ENCODE data around the gene SMIM9. TPM values are rescaled to one million over a fixed set of nuclear protein-coding genes. Genes with fewer than 3 reads are reported as not detected.
A peak's percentile ranks its signal among the peaks of the same experiment; 100 is the strongest.

SMIM9 gene
- total and polyA plus RNA-seq, 9 of the 15 experiments (the other 6 are each of a cell fraction or from before 2014, with no cell fraction given) = 0.08 TPM; not detected in 8

DNA sequence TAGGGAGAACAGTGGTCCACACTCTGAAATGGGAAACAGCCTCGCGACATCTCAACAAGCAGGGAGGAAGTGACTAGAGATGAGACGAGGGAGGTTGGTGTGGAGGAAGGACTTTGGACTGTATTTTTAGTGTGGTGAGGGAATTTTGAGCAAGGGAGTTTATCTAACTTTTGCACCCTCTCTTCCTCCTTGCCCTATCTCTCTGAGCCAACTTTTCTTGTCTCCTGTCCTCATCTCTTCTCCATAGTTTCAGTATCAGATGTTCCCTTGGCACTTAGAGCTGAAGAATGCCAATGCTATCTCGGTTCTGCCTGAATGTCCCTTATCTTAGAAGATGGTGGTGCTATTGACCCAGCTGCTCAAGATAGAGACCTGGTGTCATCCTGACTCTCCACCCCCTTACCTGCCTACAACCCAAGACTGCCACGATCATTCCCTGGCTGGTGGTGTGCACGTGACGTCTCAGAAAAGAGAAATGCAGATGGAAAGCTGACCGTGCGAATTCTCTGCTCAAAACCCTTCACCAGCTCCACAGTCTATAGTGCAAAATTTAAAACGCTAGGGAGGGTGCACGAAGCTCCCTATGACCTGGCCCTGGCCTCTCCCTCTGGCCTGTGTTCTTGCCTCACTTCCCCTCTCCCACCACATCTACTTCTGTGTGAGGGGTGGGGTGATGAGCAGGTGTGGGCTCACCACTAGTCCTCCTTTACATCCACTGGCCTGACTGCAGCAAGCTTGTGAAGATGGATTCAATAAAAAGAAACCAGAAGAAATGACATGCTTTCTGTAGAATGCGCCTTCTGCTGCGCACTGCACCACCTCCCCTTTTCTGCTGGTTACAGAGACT is 50.1 kb downstream of the SMIM9 start (continued):
- TF ChIP-seq, protein P1, sequence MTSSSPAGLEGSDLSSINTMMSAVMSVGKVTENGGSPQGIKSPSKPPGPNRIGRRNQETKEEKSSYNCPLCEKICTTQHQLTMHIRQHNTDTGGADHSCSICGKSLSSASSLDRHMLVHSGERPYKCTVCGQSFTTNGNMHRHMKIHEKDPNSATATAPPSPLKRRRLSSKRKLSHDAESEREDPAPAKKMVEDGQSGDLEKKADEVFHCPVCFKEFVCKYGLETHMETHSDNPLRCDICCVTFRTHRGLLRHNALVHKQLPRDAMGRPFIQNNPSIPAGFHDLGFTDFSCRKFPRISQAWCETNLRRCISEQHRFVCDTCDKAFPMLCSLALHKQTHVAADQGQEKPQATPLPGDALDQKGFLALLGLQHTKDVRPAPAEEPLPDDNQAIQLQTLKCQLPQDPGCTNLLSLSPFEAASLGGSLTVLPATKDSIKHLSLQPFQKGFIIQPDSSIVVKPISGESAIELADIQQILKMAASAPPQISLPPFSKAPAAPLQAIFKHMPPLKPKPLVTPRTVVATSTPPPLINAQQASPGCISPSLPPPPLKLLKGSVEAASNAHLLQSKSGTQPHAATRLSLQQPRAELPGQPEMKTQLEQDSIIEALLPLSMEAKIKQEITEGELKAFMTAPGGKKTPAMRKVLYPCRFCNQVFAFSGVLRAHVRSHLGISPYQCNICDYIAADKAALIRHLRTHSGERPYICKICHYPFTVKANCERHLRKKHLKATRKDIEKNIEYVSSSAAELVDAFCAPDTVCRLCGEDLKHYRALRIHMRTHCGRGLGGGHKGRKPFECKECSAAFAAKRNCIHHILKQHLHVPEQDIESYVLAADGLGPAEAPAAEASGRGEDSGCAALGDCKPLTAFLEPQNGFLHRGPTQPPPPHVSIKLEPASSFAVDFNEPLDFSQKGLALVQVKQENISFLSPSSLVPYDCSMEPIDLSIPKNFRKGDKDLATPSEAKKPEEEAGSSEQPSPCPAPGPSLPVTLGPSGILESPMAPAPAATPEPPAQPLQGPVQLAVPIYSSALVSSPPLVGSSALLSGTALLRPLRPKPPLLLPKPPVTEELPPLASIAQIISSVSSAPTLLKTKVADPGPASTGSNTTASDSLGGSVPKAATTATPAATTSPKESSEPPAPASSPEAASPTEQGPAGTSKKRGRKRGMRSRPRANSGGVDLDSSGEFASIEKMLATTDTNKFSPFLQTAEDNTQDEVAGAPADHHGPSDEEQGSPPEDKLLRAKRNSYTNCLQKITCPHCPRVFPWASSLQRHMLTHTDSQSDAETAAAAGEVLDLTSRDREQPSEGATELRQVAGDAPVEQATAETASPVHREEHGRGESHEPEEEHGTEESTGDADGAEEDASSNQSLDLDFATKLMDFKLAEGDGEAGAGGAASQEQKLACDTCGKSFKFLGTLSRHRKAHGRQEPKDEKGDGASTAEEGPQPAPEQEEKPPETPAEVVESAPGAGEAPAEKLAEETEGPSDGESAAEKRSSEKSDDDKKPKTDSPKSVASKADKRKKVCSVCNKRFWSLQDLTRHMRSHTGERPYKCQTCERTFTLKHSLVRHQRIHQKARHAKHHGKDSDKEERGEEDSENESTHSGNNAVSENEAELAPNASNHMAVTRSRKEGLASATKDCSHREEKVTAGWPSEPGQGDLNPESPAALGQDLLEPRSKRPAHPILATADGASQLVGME (CRISPR knock-in tag; IDR thresholded peaks at IDR 0.05) = no peak; the same call in 1 of the 2 replicates
- TF ChIP-seq, protein P2, sequence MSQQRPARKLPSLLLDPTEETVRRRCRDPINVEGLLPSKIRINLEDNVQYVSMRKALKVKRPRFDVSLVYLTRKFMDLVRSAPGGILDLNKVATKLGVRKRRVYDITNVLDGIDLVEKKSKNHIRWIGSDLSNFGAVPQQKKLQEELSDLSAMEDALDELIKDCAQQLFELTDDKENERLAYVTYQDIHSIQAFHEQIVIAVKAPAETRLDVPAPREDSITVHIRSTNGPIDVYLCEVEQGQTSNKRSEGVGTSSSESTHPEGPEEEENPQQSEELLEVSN (IDR thresholded peaks at IDR 0.05; ENCODE audit: borderline replicate concordance in 1 of 2, extremely low read depth in 1 of 2, insufficient read depth in 1 of 2, insufficient read length in 1 of 2, low read depth in 1 of 2, low read length in 1 of 2, poor library complexity in 1 of 2, severe bottlenecking in 1 of 2) = no peak
- TF ChIP-seq, protein P3, sequence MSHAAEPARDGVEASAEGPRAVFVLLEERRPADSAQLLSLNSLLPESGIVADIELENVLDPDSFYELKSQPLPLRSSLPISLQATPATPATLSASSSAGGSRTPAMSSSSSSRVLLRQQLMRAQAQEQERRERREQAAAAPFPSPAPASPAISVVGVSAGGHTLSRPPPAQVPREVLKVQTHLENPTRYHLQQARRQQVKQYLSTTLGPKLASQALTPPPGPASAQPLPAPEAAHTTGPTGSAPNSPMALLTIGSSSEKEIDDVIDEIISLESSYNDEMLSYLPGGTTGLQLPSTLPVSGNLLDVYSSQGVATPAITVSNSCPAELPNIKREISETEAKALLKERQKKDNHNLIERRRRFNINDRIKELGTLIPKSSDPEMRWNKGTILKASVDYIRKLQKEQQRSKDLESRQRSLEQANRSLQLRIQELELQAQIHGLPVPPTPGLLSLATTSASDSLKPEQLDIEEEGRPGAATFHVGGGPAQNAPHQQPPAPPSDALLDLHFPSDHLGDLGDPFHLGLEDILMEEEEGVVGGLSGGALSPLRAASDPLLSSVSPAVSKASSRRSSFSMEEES (CRISPR knock-in tag; IDR thresholded peaks at IDR 0.05) = peak; percentile 42
- TF ChIP-seq FOXA3 (CRISPR knock-in tag; conservative IDR thresholded peaks at IDR 0.05 in 1 of 2, IDR thresholded peaks at IDR 0.05 in 1 of 2) = peak; percentile 54 to 82; a peak in 2 of 4 replicates
- TF ChIP-seq ZFP30 (CRISPR knock-in tag; IDR thresholded peaks at IDR 0.05; ENCODE audit: borderline replicate concordance) = no peak
- no peak for TF ChIP-seq ZFP1 (CRISPR knock-in tag; IDR thresholded peaks at IDR 0.05)
- TF ChIP-seq ILF3 (IDR thresholded peaks at IDR 0.05; ENCODE audit: borderline replicate concordance) = no peak
- no peak for TF ChIP-seq ZNF644 (tag; IDR thresholded peaks at IDR 0.05; ENCODE audit: low read depth)
- no peak for TF ChIP-seq ZNF140 (CRISPR knock-in tag; IDR thresholded peaks at IDR 0.05)
- no peak for TF ChIP-seq RAD51 (IDR thresholded peaks at IDR 0.05; ENCODE audit: borderline replicate concordance, low read depth)
- TF ChIP-seq, protein P4, sequence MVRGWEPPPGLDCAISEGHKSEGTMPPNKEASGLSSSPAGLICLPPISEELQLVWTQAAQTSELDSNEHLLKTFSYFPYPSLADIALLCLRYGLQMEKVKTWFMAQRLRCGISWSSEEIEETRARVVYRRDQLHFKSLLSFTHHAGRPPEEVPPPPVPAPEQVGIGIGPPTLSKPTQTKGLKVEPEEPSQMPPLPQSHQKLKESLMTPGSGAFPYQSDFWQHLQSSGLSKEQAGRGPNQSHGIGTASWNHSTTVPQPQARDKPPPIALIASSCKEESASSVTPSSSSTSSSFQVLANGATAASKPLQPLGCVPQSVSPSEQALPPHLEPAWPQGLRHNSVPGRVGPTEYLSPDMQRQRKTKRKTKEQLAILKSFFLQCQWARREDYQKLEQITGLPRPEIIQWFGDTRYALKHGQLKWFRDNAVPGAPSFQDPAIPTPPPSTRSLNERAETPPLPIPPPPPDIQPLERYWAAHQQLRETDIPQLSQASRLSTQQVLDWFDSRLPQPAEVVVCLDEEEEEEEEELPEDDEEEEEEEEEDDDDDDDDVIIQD (CRISPR knock-in tag; IDR thresholded peaks at IDR 0.05) = no peak
- TF ChIP-seq, protein P5, sequence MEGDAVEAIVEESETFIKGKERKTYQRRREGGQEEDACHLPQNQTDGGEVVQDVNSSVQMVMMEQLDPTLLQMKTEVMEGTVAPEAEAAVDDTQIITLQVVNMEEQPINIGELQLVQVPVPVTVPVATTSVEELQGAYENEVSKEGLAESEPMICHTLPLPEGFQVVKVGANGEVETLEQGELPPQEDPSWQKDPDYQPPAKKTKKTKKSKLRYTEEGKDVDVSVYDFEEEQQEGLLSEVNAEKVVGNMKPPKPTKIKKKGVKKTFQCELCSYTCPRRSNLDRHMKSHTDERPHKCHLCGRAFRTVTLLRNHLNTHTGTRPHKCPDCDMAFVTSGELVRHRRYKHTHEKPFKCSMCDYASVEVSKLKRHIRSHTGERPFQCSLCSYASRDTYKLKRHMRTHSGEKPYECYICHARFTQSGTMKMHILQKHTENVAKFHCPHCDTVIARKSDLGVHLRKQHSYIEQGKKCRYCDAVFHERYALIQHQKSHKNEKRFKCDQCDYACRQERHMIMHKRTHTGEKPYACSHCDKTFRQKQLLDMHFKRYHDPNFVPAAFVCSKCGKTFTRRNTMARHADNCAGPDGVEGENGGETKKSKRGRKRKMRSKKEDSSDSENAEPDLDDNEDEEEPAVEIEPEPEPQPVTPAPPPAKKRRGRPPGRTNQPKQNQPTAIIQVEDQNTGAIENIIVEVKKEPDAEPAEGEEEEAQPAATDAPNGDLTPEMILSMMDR (IDR thresholded peaks at IDR 0.05 in 2 of 3, conservative IDR thresholded peaks at IDR 0.05 in 1 of 3; ENCODE audit: insufficient read depth in 2 of 3, low read depth in 1 of 3, low read length in 3 of 3) = no peak

All from K562 (cell line).